Skin of body (tissue), 2 donors: Measurements from ENCODE around the gene ACER2. TPM values are rescaled to one million over a fixed set of nuclear protein-coding genes. Genes with fewer than 3 reads are reported as not detected.
"Not testable (repeated sequence)": the region's sequence is repeated elsewhere in the genome, so short reads cannot be mapped to it uniquely, and the experiment has no call there.

Experiments
- DNase-seq: peaks from one replicate; lab custom pipeline; 2025; lab: John Stamatoyannopoulos, UW
- total RNA-seq: library from RNA; depleted of rRNA; stranded (reverse); fragments of >200 nt; gene quantifications from one replicate; pipeline ENCODE4 v1.2.3, GENCODE V29; 2014

The ACER2 gene
- total RNA-seq, 1 donor from 2014 or later, result 3.8 TPM

DNA sequence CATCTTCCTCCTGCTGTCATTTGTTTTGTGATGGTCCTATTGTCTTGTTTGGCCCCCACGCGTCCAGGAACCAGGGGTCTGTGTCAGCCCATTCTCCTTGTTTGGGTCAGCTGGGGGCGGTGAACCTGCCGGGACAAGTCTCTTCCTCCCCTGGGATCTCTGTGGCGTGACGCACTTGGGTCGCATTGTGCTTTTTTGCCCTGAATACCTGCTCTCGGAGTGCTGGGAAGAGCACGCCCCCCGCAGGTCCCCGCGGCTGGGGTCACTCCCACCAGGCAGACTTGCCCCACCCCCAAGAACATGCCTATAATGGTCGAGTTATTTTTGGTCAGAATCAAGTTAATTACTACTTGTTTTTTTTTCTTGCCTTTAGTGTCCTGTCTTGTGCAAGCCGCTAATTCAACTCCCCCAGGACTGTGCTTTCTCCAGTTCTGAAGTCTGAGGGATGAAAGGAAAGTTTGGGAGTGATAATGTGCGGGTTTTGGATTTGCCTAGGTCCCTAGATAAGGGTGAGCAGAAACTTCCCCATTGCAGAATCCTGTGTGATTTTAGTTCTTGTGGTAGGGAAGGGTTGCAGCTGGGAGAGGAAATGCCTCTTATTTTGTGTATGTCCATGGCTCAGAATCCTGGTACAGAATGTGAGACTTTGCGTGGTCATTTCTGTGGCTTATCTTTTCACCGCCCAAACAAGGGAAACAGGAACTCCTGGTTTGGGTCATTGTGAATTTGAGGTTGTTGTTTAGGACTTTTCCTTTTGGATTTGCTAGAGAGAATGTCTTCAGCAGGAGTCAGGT lies 789 bp downstream of the ACER2 start:
- no peak for DNase-seq

DNA sequence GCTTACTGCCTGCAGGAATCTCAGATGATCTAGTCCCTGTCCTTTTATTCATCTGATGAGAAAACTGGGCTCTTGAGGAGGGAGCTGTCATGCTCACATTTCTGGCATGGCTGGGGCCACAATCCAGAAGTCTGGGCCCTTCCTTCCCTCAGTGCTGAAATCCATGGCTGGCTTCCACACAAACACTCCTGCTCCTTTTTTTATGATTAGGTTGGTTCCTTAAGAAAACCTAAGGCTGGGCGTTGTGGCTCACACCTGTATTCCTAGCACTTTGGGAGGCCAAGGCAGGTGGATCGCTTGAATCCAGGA lies 1.3 kb downstream of the ACER2 start:
- DNase-seq, result no peak

- no peak for DNase-seq
Observed at GRCh38 chr9:19410594-19410993, 1.8 kb downstream of the ACER2 start.

DNA sequence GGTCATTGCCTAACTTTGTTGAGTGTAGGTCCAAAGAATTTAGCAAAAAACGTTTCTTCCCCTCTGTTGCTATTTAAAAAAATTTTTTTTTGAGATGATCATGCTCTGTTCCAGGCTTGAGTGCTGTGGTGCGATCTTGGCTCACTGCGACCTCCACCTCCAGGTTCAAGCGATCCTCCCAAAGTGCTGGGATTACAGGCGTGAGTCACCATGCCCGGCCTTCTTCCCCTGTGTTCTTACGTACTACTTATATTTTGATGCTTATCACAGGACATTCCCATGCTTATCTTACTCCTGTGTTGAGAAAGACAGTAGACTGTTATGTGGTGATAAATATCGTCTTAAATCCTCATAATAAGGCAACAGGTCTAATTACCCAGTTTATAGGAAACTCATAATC lies 2.5 kb downstream of the ACER2 start:
- DNase-seq, result no peak

DNA sequence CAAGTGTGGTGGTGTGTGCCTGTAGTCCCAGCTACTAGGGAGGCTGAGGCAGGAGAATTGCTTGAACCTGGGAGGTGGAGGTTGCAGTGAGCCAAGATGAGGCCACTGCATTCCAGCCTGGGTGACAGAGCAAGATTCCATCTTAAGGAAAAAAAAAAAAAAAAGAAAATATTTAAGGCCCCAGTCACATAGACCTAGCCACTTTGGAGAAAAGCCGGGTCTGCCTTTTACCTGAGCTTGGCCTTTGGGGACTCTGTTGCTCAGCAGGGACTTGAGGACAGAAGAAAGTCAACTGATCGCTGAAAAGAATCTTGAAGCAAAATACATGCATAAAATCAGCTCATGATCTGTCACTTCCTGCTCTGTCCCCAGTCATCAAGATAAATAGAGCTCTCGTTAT lies 4.6 kb downstream of the ACER2 start:
- not testable (repeated sequence) for DNase-seq

- DNase-seq, result no peak
Observed at GRCh38 chr9:19416143-19416542, 7.3 kb downstream of the ACER2 start.

DNA sequence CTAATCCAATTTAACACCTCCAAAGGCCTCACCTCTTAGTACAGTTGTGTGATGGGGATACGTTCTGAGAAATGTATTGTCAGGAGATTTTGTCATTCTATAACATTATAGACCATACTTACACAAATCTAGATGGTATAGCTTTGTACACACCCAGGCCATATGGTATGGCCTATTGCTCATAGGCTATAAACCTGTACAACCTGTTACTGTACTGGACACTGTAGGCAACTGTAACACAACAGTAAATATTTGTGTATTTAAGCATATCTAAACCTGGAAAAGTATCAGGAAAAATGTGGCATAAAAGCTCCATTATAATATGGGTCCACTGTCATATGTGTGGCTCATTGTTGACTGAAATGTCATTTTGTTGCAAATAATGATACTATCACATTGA lies 12.1 kb downstream of the ACER2 start:
- no peak for DNase-seq

- no peak for DNase-seq
Observed at GRCh38 chr9:19423163-19423562, 14.4 kb downstream of the ACER2 start.

DNA sequence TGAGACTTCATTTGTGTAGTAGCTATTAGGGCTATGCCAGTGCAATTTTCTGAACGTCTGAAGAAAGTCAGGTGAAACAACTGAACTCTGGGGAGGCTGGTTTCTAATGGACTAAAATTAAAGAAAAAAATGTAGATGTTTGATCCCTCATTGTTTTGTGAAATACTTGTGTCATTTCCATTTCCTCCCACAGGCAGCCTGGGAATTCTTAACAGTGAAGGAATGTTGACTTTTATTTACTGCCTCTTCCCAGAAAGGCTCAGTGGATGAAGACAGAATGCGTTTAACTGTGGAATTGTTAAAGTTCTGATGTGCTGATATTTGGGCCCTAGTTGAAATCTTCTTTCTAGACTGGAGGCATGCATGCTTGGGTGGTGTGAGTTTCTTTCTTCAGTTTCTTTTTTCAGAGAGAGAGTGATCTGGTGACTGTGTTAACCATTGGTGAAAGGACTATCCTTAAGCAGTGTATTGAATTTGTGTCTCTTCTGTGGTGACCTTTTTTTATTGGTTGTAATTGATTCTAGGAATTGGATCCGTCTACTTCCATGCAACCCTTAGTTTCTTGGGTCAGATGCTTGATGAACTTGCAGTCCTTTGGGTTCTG lies 15.5 kb downstream of the ACER2 start:
- DNase-seq, result no peak

DNA sequence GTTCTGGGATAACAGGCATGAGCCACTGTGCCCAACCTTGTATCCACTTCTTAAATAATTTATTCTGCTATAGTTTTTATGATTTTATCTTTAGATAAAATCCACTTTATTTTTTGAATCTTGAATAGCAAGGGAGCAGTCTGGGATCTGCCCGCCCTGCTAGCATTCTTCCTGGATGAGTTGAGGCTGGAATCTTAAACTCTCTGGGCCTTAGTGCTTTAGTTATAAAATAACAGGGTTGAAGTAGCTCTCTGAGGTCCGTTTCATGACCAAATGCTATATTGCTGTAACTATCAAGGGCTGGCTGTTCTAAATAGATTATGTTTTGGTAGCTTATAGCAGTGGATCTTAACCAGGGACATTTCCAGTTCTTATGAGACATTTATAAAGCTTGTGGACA lies 20.8 kb downstream of the ACER2 start:
- no peak for DNase-seq

DNA sequence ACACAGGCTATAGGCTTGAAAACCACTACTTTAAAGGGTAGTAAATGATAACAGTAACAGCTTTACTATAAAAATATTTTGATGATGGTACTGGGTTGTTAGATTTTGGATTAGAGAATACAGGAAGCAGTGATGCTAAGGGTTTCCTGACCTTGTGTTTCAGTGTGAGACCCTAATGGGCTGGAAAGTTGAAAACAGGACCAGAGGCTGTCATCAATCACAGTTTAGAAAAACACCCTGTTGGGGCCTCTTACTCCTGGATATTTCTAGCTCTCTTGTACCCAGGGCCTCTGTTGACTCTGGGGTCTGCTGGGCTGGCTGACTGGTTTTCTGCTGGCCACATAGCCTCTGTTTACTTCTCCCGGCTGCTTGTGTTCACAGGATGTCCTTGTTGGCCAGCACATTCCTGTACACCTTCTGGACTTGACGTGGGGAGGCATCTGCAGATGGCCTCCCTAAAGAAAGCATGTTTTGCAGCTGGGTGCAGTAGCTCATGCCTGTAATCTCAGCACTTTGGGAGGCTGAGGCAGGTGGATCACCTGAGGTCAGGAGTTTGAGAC lies 21.5 kb downstream of the ACER2 start:
- no peak for DNase-seq

DNA sequence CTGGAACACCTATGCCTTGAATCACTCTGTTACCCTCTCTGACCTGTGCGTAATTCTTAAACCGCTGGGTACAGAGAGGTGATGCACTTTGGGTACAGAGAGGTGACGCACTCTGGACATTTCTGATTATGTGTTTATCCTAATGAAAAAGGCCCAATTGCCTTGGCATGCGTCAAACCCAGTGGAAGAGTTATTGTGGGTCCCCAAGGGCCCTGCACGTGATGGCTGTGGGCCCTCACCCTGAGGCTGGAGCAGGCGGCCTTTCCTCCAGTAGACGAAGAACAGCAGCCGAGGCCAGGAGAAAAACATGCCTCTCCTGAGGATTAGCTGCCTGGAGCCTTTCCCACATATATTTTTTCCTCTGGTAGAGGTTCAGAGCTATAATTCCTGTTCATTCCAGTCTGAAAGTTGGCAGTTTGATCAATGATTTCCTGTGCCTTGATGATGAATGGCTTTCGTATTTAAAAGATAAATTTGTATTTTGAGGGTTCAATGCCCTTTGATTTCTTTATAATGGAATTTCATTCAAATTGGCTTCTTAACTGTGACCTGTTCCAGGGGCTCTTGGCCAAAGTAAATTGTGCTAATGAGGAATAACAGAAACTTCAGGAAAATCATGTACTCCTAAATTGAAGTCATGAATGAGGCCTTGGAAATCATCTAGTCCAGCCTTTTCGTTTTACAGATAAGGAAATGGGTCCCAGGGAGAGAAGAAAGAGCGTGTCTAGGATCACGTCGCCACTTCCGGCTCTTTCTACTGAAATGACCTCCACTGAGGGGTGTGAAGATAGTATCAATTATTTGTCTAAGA lies 22.8 kb downstream of the ACER2 start:
- DNase-seq, result peak; percentile 64

DNA sequence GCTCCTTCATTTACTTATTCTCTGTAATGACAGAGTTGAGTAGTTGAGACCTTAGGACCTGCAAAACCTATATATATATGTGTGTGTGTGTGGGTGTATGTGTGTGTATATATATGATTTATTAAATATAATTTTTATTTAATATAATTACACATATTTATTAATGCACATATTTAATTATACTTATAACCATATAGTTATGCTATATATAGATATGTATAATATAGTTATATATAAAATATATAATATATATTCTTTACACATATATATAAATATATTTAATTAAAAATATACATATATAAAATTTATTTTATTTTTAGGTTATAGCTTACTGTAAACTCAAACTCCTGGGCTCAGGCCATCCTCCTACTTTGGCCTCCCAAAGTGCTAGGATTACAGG lies 23.7 kb downstream of the ACER2 start:
- DNase-seq, result no peak

- not testable (repeated sequence) for DNase-seq
Observed at GRCh38 chr9:19433729-19434128, 24.9 kb downstream of the ACER2 start.

- no peak for DNase-seq
Observed at GRCh38 chr9:19440376-19440775, 31.6 kb downstream of the ACER2 start.

- DNase-seq, result no peak
Observed at GRCh38 chr9:19440823-19441580, 32.2 kb downstream of the ACER2 start.

DNA sequence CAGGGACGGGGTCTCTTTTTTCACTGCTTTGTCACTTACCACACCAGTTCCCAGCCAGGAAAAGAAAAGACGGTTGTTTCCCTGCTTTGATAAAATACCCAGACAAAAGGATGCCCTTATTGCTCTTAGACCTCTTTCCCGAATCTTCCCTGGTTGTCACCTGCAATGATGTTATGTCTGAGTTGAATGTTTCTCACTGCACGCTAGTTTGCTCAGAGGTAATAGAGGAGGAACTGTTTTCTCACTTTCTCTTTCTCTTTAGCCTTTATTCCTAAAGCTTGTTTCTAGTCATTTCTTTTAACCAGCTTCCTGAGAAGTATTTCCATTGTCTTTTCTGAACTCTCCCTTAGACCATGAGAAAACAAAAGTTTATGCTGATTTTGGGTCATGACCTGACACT lies 32.9 kb downstream of the ACER2 start:
- no peak for DNase-seq

DNA sequence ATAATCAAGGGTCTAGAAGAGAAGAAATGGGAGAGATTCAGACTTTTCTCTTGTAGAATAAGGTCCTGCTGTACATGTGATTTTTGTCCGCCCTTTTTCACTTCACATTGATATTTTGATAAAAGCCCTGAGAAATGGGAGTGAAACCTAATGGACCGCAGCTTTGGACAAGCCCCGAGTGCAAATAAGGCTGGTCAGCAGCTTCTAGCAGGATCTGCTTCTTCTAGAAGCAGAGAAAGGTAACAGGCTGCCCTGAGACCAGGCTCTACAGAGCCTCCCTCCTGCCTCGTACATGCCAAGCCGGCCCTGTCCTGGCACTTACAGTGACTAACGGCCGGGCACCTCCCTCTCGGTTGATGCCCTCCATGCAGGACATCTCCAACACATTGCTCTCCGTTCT lies 33.4 kb downstream of the ACER2 start:
- no peak for DNase-seq

DNA sequence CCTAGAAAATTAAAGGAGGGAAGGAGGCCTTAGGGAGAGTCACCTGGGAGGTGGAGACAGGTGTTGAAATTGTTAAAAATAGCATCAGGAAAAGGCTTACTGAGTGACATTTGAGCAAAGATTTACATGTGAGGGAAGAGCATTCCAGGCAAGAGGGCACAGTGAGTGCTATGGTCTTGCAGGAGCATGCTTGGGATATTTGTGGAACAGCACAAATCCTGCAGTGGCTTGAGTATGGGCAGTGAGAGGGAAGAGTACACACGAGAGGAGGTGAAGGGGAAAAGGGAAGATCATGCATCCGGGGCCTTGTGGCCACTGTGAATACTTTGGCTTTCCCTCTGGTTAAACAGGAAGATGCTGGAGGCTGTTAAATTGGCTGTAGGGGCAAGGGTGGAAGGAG lies 36.6 kb downstream of the ACER2 start:
- DNase-seq, result no peak

DNA sequence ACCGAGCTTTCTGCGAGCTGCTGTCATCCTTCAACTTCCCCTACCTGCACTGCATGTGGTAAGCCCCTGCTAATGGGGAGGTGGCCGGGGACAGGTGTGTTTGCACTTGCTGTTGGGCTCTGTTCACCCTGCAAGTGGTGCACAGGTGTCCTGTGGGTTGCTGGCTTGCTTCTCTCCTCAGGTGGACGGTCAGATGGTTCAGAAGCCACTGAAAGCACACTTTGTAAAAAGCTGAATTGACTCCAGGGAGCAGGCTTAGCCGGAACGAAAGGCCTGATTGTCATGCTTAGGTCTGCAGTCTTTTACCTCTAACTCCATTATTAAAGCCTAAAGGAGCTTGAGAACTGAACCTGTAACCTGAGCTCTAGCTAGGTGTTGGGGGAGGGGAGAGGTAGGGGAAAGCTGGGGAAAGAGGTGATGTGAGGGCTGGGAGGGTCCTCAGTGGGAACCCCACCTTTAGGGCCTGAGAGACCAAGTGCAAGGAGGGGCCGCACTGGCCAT lies 37.6 kb downstream of the ACER2 start:
- DNase-seq, result no peak
